SK-N-SH (cell line): Measurements from ENCODE around the gene FOXB1. TPM values are rescaled to one million over a fixed set of nuclear protein-coding genes. Genes with fewer than 3 reads are reported as not detected.

Experiments used
- CTCF ChIA-PET: fragments of 300-600, 350-600 bp; formaldehyde crosslinking; extraction: SDS; loops from one replicate; lab custom pipeline; 2021; lab: Yijun Ruan, JAX
- POLR2A ChIA-PET: fragments of 350-600 bp; sonication (Branson Sonifier 250); formaldehyde crosslinking; extraction: SDS; loops from one replicate; lab custom pipeline; 2020; ENCODE audit warnings: antibody characterized with exemption, inconsistent platforms; lab: Yijun Ruan, JAX
- DNase-seq: peaks from one replicate; pipeline ENCODE4 v3.0.0; 2012
- H2AFZ ChIP-seq: fragments of 200-600 bp; sonication (generic); 2 replicates; pipeline ENCODE4 v1.8.1; 2016; ENCODE audit warnings: antibody characterized with exemption, mild to moderate bottlenecking, low read depth
- H3F3A ChIP-seq: fragments of 200-600 bp; sonication (generic); replicated peaks from 2 replicates; pipeline ENCODE3; 2016; ENCODE audit warnings: antibody characterized with exemption, mild to moderate bottlenecking; ENCODE audit not compliant: insufficient read depth
- H3K27ac ChIP-seq, 2 experiments: fragments of 200-500 bp in 1 of 2; fragments of 200-600 bp in 1 of 2; sonication (Bioruptor generic) in 1 of 2; sonication (generic), shearing (Covaris generic) in 1 of 2; 2 replicates each; pipeline versions ENCODE4 v1.5.1 to v1.6.1; 2014 to 2016; ENCODE audit warnings: low read depth in 2 of 2, inconsistent platforms in 1 of 2, low read length in 1 of 2, mild to moderate bottlenecking in 1 of 2, mixed read lengths in 1 of 2
- H3K27me3 ChIP-seq: fragments of 200-600 bp; sonication (generic), shearing (Covaris generic); 2 replicates; pipeline ENCODE4 v1.6.1; 2016; ENCODE audit warnings: mixed run types; ENCODE audit not compliant: insufficient read depth
- H3K36me3 ChIP-seq, 2 experiments: fragments of 200-500 bp in 1 of 2; fragments of 200-600 bp in 1 of 2; sonication (Bioruptor generic) in 1 of 2; sonication (generic) in 1 of 2; replicated peaks in 1 of 2; 2 replicates each; pipeline versions ENCODE3 to v1.5.1; 2014 to 2016; ENCODE audit warnings: low read length in 1 of 2, mild to moderate bottlenecking in 1 of 2; ENCODE audit not compliant: insufficient read depth in 2 of 2, control insufficient read depth in 1 of 2
- H3K4me1 ChIP-seq, 2 experiments: fragments of 200-500 bp in 1 of 2; fragments of 200-600 bp in 1 of 2; sonication (Bioruptor generic) in 1 of 2; sonication (generic), shearing (Covaris generic) in 1 of 2; 2 replicates each; pipeline versions ENCODE4 v1.5.1 to v1.6.1; 2014 to 2016; ENCODE audit warnings: low read depth in 1 of 2, low read length in 1 of 2, mixed run types in 1 of 2; ENCODE audit not compliant: insufficient read depth in 2 of 2, control insufficient read depth in 1 of 2
- H3K4me2 ChIP-seq: fragments of 200-600 bp; sonication (generic), shearing (Covaris generic); 2 replicates; pipeline ENCODE4 v1.6.1; 2017; ENCODE audit warnings: mixed run types
- H3K4me3 ChIP-seq, 2 experiments: fragments of 200-500 bp in 1 of 2; fragments of 200-600 bp in 1 of 2; sonication (Bioruptor generic) in 1 of 2; sonication (generic), shearing (Covaris generic) in 1 of 2; 2 replicates each; pipeline versions ENCODE4 v1.5.1 to v1.8.1; 2014 to 2016; ENCODE audit warnings: low read depth in 2 of 2, inconsistent platforms in 1 of 2, low read length in 1 of 2, mild to moderate bottlenecking in 1 of 2, mixed read lengths in 1 of 2, moderate library complexity in 1 of 2
- H3K79me2 ChIP-seq: fragments of 200-600 bp; sonication (generic); 2 replicates; pipeline ENCODE4 v1.8.1; 2017; ENCODE audit warnings: mild to moderate bottlenecking; ENCODE audit not compliant: insufficient read depth
- H3K9ac ChIP-seq: fragments of 200-600 bp; sonication (generic); 2 replicates; pipeline ENCODE4 v1.6.1; 2017; ENCODE audit warnings: mixed run types
- H3K9me2 ChIP-seq: fragments of 200-600 bp; sonication (generic); 2 replicates; pipeline ENCODE4 v1.6.1; 2017; ENCODE audit warnings: mixed run types
- H3K9me3 ChIP-seq: fragments of 200-600 bp; sonication (generic); 2 replicates; pipeline ENCODE4 v1.6.1; 2017; ENCODE audit warnings: mixed run types, mild to moderate bottlenecking, moderate library complexity
- H4K20me1 ChIP-seq: fragments of 200-600 bp; sonication (generic); 2 replicates; pipeline ENCODE4 v1.6.1; 2017; ENCODE audit warnings: mild to moderate bottlenecking, mixed run types; ENCODE audit not compliant: insufficient read depth
- CHD2 ChIP-seq: fragments of 150-350 bp; IDR thresholded peaks from 2 replicates; pipeline ENCODE4 v1.6.1; 2018; ENCODE audit warnings: low read length; ENCODE audit not compliant: partially characterized antibody
- FOXJ3 ChIP-seq: sonication (generic); formaldehyde crosslinking; IDR thresholded peaks from 2 replicates; pipeline ENCODE4 v1.5.1; 2020; ENCODE audit warnings: mild to moderate bottlenecking, missing genetic modification reagents
- IRF3 ChIP-seq: fragments of 150-350 bp; IDR thresholded peaks from 2 replicates; pipeline ENCODE4 v1.6.1; 2016; ENCODE audit warnings: mild to moderate bottlenecking, low read depth, low read length
- MEF2A ChIP-seq: IDR thresholded peaks from 2 replicates; pipeline ENCODE4 v1.4.0; 2012; ENCODE audit warnings: low read depth, borderline replicate concordance
- MXI1 ChIP-seq: IDR thresholded peaks from 2 replicates; pipeline ENCODE4 v1.6.1; 2012; ENCODE audit warnings: mild to moderate bottlenecking, low read depth, low read length, improper control_type of control experiment
- NFIC ChIP-seq: IDR thresholded peaks from 2 replicates; pipeline ENCODE4 v1.4.0; 2012; ENCODE audit warnings: borderline replicate concordance
- REST ChIP-seq: IDR thresholded peaks from 2 replicates; pipeline ENCODE4 v1.6.1; 2012; ENCODE audit warnings: mild to moderate bottlenecking, low read depth, low read length, moderate library complexity
- RXRA ChIP-seq: IDR thresholded peaks from 2 replicates; pipeline ENCODE4 v1.4.0; 2012; ENCODE audit warnings: low read depth, mild to moderate bottlenecking, borderline replicate concordance
- TCF12 ChIP-seq: IDR thresholded peaks from 2 replicates; pipeline ENCODE4 v1.4.0; 2012
- TEAD4 ChIP-seq: IDR thresholded peaks from 2 replicates; pipeline ENCODE4 v1.4.0; 2012; ENCODE audit warnings: mild to moderate bottlenecking, borderline replicate concordance; ENCODE audit not compliant: insufficient read depth
- USF1 ChIP-seq: IDR thresholded peaks from 2 replicates; pipeline ENCODE4 v1.4.0; 2012; ENCODE audit warnings: low read depth, borderline replicate concordance
- WGBS: methylation state at CpG from one replicate; pipeline ENCODE4 v1.1.6; 2017; ENCODE audit warnings: low lambda C conversion rate; 5-methylcytosine and 5-hydroxymethylcytosine counted together
- polyA plus RNA-seq, 3 experiments: library from polyadenylated mRNA; depleted of rRNA; stranded (reverse); fragments of >200 nt; gene quantifications; 2 replicates each; pipeline ENCODE4 v1.2.3, GENCODE V29; 2012

FOXB1 gene
- polyA plus RNA-seq, 1 of the 3 experiments (the other 2 are of a cell fraction), result not detected

GRCh38 chr15:60000113-60000823, 3.8 kb upstream of the FOXB1 start:
- Histone ChIP-seq H4K20me1 (no peaks in the 10 kb centered on the region), H3K4me1 (no peaks in the 10 kb centered on the region; a peak in 1 of 4 replicates), H3K9me2 (no peaks in the 10 kb centered on the region), H3K79me2 (no peaks in the 10 kb centered on the region), H3K4me2 (no peak overlapping the region), H3K9ac (no peak overlapping the region), H3K27ac (no peak overlapping the region), H3K36me3 (no peaks in the 10 kb centered on the region), H3F3A (no peaks in the 10 kb centered on the region), H3K9me3 (no peaks in the 10 kb centered on the region), H2AFZ (no peak overlapping the region), H3K4me3 (no peak overlapping the region), H3K27me3 (peaks cover 100% of the 10 kb centered on the region)
- ChIA-PET POLR2A (no interaction called here), CTCF (no interaction called here)
- DNase-seq, result peak; percentile 19
- TF ChIP-seq REST, result no peak
- no peak for TF ChIP-seq RXRA
- TF ChIP-seq MXI1, result no peak
- TF ChIP-seq FOXJ3 (CRISPR knock-in tag), result no peak
- no peak for TF ChIP-seq USF1
- TF ChIP-seq TEAD4, result no peak
- TF ChIP-seq MEF2A, result no peak
- TF ChIP-seq TCF12, result no peak
- TF ChIP-seq NFIC, result no peak
- no peak for TF ChIP-seq IRF3
- TF ChIP-seq CHD2, result no peak
- 4% methylated on average over 33 of the region's 33 CpGs for WGBS
